Endothelial cell of umbilical vein (primary cell): ENCODE data around the gene CACNB1.

Experiments
- CTCF ChIP-seq, 2 donors: IDR thresholded peaks; 1 replicate in 1 of 2; 2 replicates in 1 of 2; pipeline ENCODE4 v1.5.1; 2011; ENCODE audit warnings: low read length in 2 of 2, mild to moderate bottlenecking in 2 of 2, moderate library complexity in 2 of 2, control low read depth in 1 of 2, inconsistent platforms in 1 of 2, low read depth in 1 of 2; ENCODE audit not compliant: insufficient read depth in 1 of 2; ENCODE audit errors: extremely low read depth in 1 of 2
- EZH2 ChIP-seq: IDR thresholded peaks from 2 replicates; pipeline ENCODE4 v1.6.1; 2012; ENCODE audit warnings: borderline replicate concordance, low read depth, mild to moderate bottlenecking, moderate library complexity, low read length, inconsistent platforms; ENCODE audit not compliant: severe bottlenecking
- FOS ChIP-seq: IDR thresholded peaks from 2 replicates; pipeline ENCODE4 v1.6.1; 2011; ENCODE audit warnings: mild to moderate bottlenecking, low read length, moderate library complexity, borderline replicate concordance; ENCODE audit not compliant: insufficient read depth
- GATA2 ChIP-seq: IDR thresholded peaks from 2 replicates; pipeline ENCODE4 v1.7.0; 2011; ENCODE audit warnings: low read depth, mild to moderate bottlenecking, moderate library complexity, mixed read lengths, low read length; ENCODE audit not compliant: insufficient read length, insufficient read depth
- JUN ChIP-seq: IDR thresholded peaks from 2 replicates; pipeline ENCODE4 v1.6.1; 2011; ENCODE audit warnings: borderline replicate concordance, low read depth; ENCODE audit not compliant: insufficient read length, insufficient read depth
- MAX ChIP-seq: IDR thresholded peaks from 2 replicates; pipeline ENCODE4 v1.6.1; 2011; ENCODE audit not compliant: insufficient read depth, insufficient read length
- MYC ChIP-seq: IDR thresholded peaks from one replicate; pipeline ENCODE4 v1.6.1; 2011; ENCODE audit warnings: mild to moderate bottlenecking, low read depth, low read length
- POLR2A ChIP-seq: IDR thresholded peaks from 2 replicates; pipeline ENCODE4 v1.6.1; 2012; ENCODE audit warnings: low read depth, mild to moderate bottlenecking, control low read depth, low read length
- POLR2AphosphoS5 ChIP-seq: IDR thresholded peaks from 2 replicates; pipeline ENCODE4 v1.6.1; 2012; ENCODE audit warnings: low read depth, mild to moderate bottlenecking, control low read depth, low read length, moderate library complexity; ENCODE audit not compliant: insufficient read depth

- no peak for TF ChIP-seq MAX
- TF ChIP-seq EZH2: no peak
- TF ChIP-seq CTCF (IDR thresholded peaks at IDR 0.05; ENCODE audit: extremely low read depth in 1 of 2, insufficient read depth in 1 of 2, low read depth in 1 of 2, low read length in 2 of 2): no peak
- TF ChIP-seq POLR2AphosphoS5: no peak
- TF ChIP-seq POLR2A: no peak
- no peak for TF ChIP-seq FOS
- no peak for TF ChIP-seq JUN
- no peak for TF ChIP-seq GATA2
- TF ChIP-seq MYC: no peak
These were observed 51.2 kb downstream of the CACNB1 start for GRCh38 chr17:39146273-39146672.
